Ovary (tissue), 3 donors: ENCODE measurements around the gene PLXNB1.

ENCODE experiments used
- POLR2A ChIP-seq: fragments of 450-650 bp; IDR thresholded peaks from one replicate; pipeline ENCODE4 v1.6.1; 2017; ENCODE audit warnings: antibody characterized with exemption, mild to moderate bottlenecking, moderate library complexity
- TF ChIP-seq, protein P1 (sequence below), 3 donors: fragments of 450-650 bp in 2 of 3; fragments of 200-600 bp in 1 of 3; IDR thresholded peaks; one replicate each; pipeline versions ENCODE4 v1.5.1 to v1.8.0; 2016 to 2022; ENCODE audit warnings: antibody characterized with exemption in 3 of 3, mild to moderate bottlenecking in 1 of 3
- donor health status: DM: no; HTN: no; CAD: no.

- no peak for TF ChIP-seq POLR2A
- TF ChIP-seq, protein P1, sequence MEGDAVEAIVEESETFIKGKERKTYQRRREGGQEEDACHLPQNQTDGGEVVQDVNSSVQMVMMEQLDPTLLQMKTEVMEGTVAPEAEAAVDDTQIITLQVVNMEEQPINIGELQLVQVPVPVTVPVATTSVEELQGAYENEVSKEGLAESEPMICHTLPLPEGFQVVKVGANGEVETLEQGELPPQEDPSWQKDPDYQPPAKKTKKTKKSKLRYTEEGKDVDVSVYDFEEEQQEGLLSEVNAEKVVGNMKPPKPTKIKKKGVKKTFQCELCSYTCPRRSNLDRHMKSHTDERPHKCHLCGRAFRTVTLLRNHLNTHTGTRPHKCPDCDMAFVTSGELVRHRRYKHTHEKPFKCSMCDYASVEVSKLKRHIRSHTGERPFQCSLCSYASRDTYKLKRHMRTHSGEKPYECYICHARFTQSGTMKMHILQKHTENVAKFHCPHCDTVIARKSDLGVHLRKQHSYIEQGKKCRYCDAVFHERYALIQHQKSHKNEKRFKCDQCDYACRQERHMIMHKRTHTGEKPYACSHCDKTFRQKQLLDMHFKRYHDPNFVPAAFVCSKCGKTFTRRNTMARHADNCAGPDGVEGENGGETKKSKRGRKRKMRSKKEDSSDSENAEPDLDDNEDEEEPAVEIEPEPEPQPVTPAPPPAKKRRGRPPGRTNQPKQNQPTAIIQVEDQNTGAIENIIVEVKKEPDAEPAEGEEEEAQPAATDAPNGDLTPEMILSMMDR (IDR thresholded peaks at IDR 0.05): no peak
Measured at GRCh38 chr3:48414376-48415250, 15.3 kb downstream of the PLXNB1 start.
